ENCODE measurements around the gene TMA16. TPM values are rescaled to one million over a fixed set of nuclear protein-coding genes. Genes with fewer than 3 reads are reported as not detected.

Gene TMA16
- polyA plus RNA-seq, 1 donor from 2014 or later, result 6.6 TPM

DNA sequence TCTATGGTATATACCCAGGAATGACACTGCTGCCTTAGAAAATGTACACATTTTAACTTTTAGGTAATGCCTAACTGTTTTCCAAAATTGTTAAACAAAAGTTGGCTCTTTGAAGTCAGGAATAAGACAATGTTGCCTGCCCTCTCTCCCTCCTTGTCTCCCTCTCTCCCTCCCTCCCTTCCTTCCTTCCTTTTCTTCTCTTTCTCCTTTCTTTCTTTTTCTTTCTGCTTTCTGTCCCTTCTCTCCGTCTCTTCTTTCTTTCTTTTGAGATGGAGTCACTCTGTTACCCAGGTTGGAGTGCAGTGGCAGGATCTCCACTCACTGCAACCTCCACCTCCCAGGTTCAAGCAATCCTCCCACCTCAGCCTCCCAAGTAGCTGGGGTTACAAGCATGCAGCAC, 4.6 kb upstream of the TMA16 start:
- no peaks in the 10 kb centered on the region for H3F3A ChIP-seq (ENCODE audit: insufficient read depth, low read length, poor library complexity, severe bottlenecking)
- TF ChIP-seq MXI1 (conservative IDR thresholded peaks at IDR 0.05; ENCODE audit: poor library complexity, severe bottlenecking), result no peak
- no peak for TF ChIP-seq EP300 (conservative IDR thresholded peaks at IDR 0.05; ENCODE audit: poor library complexity, severe bottlenecking)
- no peak for TF ChIP-seq TAF1 (IDR thresholded peaks at IDR 0.05; ENCODE audit: low read depth)
- no peak for TF ChIP-seq RAD21 (conservative IDR thresholded peaks at IDR 0.05)
- H3K9me3 ChIP-seq (ENCODE audit: low read length), result no peaks in the 10 kb centered on the region
- H3K79me2 ChIP-seq (replicated peaks; ENCODE audit: insufficient read depth, low read length), result no peaks in the 10 kb centered on the region
- no peaks in the 10 kb centered on the region for H3K27me3 ChIP-seq (ENCODE audit: insufficient read depth, low read depth, low read length)
- H3K4me3 ChIP-seq (ENCODE audit: low read length), result no peak overlapping the region
- no peaks in the 10 kb centered on the region for H3K36me3 ChIP-seq (ENCODE audit: insufficient read depth, low read length)
- H3K27ac ChIP-seq (ENCODE audit: low read length), result no peak overlapping the region
- H3K9me2 ChIP-seq (ENCODE audit: insufficient read depth, low read length), result no peaks in the 10 kb centered on the region
- no peak overlapping the region for H3K4me2 ChIP-seq (ENCODE audit: low read length)
- H2AFZ ChIP-seq (ENCODE audit: low read depth, low read length), result no peak overlapping the region
- no peak overlapping the region for H3K9ac ChIP-seq (ENCODE audit: low read length)
- no peaks in the 10 kb centered on the region for H4K20me1 ChIP-seq (ENCODE audit: insufficient read depth)

DNA sequence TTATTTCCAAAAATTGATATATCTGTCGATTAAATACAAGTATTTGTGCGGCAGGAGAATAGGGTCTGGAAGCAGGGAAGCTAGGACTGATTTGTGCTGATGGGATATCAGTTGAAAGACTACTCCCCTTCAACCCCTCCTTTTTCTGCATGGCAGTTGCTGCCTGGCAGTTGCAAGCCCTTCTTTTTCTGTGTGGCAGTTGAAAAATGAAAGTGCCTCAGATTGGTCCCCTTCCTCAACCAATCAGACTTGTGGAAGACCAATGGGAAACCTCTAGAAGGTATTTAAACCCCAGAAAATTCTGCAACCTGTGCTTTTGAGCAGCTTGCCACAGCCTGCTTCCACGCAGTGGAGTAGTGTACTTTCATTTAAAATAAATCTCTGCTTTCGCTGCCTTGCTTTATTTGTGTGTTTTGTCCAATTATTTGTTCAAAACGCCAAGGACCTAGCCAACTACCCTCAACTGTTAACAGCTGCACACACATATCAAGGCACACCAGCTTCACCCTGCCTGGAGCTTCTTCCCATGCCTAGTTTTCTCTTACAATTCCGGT, 1.5 kb upstream of the TMA16 start:
- Histone ChIP-seq H3K36me3 (ENCODE audit: insufficient read depth, low read length) (no peaks in the 10 kb centered on the region), H3K27me3 (ENCODE audit: insufficient read depth, low read depth, low read length) (no peaks in the 10 kb centered on the region), H3K4me3 (ENCODE audit: low read length) (no peak overlapping the region), H2AFZ (ENCODE audit: low read depth, low read length) (no peak overlapping the region), H3F3A (ENCODE audit: insufficient read depth, low read length, poor library complexity, severe bottlenecking) (no peaks in the 10 kb centered on the region), H3K27ac (ENCODE audit: low read length) (no peak overlapping the region), H3K9ac (ENCODE audit: low read length) (no peak overlapping the region), H3K9me3 (ENCODE audit: low read length) (no peaks in the 10 kb centered on the region), H3K9me2 (ENCODE audit: insufficient read depth, low read length) (no peaks in the 10 kb centered on the region), H3K4me2 (ENCODE audit: low read length) (no peak overlapping the region), H3K79me2 (replicated peaks; ENCODE audit: insufficient read depth, low read length) (peaks cover 14% of the 10 kb centered on the region), H4K20me1 (ENCODE audit: insufficient read depth) (no peaks in the 10 kb centered on the region)
- TF ChIP-seq EP300 (conservative IDR thresholded peaks at IDR 0.05; ENCODE audit: poor library complexity, severe bottlenecking) (no peak), MXI1 (conservative IDR thresholded peaks at IDR 0.05; ENCODE audit: poor library complexity, severe bottlenecking) (no peak), SMC3 (conservative IDR thresholded peaks at IDR 0.05; ENCODE audit: poor library complexity) (no peak), POLR2AphosphoS5 (IDR thresholded peaks at IDR 0.05) (no peak), RAD21 (conservative IDR thresholded peaks at IDR 0.05) (no peak), EZH2 (IDR thresholded peaks at IDR 0.05; ENCODE audit: borderline replicate concordance, insufficient read depth, low read length, poor library complexity, severe bottlenecking) (no peak), TAF1 (IDR thresholded peaks at IDR 0.05; ENCODE audit: low read depth) (no peak), CTCF (IDR thresholded peaks at IDR 0.05; ENCODE audit: poor library complexity, severe bottlenecking) (no peak)
- TF ChIP-seq, protein P1, sequence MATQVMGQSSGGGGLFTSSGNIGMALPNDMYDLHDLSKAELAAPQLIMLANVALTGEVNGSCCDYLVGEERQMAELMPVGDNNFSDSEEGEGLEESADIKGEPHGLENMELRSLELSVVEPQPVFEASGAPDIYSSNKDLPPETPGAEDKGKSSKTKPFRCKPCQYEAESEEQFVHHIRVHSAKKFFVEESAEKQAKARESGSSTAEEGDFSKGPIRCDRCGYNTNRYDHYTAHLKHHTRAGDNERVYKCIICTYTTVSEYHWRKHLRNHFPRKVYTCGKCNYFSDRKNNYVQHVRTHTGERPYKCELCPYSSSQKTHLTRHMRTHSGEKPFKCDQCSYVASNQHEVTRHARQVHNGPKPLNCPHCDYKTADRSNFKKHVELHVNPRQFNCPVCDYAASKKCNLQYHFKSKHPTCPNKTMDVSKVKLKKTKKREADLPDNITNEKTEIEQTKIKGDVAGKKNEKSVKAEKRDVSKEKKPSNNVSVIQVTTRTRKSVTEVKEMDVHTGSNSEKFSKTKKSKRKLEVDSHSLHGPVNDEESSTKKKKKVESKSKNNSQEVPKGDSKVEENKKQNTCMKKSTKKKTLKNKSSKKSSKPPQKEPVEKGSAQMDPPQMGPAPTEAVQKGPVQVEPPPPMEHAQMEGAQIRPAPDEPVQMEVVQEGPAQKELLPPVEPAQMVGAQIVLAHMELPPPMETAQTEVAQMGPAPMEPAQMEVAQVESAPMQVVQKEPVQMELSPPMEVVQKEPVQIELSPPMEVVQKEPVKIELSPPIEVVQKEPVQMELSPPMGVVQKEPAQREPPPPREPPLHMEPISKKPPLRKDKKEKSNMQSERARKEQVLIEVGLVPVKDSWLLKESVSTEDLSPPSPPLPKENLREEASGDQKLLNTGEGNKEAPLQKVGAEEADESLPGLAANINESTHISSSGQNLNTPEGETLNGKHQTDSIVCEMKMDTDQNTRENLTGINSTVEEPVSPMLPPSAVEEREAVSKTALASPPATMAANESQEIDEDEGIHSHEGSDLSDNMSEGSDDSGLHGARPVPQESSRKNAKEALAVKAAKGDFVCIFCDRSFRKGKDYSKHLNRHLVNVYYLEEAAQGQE (IDR thresholded peaks at IDR 0.05; ENCODE audit: borderline replicate concordance), result no peak
